ENCODE results near the gene C6orf58.
"Not testable (repeated sequence)": the region's sequence is repeated elsewhere in the genome, so short reads cannot be mapped to it uniquely, and the experiment has no call there.

C6orf58 gene

DNA sequence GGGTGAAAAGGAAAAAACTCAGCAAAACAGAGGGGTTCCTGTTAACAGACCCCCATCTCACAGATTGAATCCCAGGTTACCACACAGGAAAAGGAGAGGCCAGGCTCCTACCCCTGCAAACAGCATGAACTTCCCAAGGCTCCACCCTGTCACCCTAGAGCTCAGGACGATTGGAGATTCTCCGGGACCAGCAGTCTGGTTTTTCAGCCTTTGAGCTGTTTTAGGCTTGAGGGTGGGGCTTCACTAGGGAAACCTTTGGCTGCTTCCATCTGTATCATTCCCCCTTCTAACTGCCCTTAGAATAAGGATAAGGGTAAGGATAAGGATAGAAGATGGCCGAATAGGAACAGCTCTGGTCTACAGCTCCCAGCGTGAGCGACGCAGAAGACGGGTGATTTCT, 16.0 kb downstream of the C6orf58 start:
- no peak for DNase-seq

DNA sequence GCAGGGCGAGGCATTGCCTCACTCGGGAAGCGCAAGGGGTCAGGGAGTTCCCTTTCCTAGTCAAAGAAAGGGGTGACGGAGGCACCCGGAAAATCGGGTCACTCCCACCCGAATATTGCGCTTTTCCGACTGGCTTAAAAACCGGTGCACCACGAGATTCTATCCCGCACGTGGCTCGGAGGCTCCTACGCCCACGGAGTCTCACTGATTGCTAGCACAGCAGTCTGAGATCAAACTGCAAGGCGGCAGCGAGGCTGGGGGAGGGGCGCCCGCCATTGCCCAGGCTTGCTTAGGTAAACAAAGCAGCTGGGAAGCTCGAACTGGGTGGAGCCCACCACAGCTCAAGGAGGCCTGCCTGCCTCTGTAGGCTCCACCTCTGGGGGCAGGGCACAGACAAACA, 16.5 kb downstream of the C6orf58 start:
- DNase-seq, result not testable (repeated sequence)

DNA sequence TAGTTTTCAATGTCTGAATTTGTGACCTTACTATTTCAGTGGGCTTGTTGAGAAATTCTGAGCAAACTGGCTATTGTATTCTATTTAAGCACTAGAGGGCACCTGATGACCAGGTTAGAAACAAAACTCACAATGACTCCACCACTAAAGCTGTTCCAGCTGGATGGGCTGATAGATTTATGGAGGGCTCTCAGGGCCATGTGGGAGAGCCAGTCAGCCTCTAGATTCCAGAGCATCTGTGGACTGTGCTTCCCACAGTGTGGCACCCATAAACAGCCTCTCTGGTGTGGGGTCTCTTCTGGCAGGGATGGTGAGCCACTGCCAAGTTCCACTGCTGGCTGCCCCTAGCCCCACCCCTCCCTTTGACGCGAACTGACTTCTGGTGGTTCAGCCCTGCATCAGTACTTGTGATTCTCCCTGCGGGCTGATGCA, 29.2 kb downstream of the C6orf58 start:
- DNase-seq, result peak; percentile 57 to 65

DNA sequence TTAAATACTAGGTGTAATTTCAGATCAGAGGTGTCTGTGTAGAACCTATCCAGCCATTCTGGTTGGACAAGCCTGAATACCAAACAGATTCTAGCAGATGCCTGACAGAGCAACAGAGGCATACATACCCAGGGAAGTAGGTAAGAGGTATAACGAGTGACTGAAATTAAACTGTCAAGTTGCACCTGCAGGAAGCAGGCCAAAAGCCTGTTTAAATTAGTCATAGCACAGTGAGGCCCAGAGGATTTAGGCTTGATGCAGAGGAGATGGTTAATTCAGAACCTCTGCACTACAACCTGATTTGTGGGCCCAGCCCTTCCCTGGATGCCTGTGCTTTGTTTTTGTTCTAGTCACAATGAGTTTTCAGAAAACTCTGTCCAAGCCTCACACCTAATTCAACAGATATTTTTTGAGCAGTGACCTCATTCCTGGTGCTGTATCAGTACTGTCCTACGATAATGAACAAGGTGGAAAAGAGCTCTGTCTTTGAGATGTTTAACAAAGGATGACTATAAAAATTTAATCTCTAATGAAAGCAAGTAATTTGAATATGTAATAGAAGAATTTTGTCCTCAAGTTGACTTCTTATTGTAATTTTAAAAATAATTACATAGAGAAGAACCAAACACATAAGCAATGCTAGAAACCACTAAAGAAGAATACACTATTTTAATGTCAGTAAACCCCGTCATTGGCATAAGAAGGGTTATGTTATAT, 31.7 kb downstream of the C6orf58 start:
- DNase-seq, result no peak

DNA sequence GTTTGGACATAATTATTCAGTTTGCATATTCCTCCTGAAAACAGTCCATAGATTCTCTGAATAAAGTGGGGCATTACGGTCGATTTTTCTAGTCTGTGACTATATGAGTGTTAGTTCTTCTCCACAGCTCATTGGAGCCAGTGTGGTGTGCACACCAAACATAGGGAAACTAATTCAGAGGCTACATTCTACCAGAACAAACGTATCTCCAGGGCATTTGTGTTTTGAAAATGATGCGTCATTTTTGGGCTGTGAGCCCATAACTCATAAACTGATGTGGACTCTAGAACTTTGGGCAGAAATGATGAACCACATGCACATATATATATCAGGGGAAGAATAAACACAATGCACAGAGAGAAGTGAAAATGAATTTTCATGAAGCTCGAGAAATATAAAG, 41.8 kb downstream of the C6orf58 start:
- DNase-seq, result no peak

DNA sequence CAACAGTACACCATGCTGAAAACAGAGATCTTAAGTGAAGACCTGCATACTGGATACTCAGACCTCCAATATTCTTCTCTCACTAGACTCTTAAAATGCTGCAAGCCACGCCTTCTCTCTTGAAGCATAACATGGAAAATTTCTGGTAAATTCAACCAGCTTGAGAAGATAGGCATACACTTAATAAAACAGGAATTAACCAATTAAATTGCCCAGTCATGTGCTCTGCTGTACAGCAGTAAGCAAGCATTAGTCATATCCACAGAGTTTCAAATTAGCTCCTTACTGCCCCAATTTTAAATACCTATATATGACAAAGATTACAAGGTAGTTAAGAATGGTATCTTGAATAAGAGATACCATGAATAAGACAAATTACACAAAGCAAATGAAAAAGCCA, 53.8 kb downstream of the C6orf58 start:
- no peak for DNase-seq

DNA sequence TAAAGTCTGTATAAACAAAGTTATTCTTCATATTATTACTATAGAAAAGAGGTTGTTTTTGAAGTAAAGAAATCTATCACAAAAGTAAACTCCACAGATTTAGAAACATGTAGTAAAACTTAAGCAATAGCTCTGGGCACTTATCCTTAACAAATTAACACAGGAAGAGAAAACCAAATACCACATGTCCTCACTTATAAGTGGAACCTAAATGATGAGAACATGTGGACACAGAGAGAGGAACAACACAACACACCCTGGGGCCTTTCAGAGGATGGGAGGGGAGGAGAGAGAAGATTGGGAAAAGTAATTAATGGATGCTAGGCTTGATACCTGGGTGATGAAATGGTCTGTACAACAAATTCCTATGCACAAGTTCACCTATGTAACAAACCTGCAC, 57.2 kb downstream of the C6orf58 start:
- DNase-seq, result no peak

DNA sequence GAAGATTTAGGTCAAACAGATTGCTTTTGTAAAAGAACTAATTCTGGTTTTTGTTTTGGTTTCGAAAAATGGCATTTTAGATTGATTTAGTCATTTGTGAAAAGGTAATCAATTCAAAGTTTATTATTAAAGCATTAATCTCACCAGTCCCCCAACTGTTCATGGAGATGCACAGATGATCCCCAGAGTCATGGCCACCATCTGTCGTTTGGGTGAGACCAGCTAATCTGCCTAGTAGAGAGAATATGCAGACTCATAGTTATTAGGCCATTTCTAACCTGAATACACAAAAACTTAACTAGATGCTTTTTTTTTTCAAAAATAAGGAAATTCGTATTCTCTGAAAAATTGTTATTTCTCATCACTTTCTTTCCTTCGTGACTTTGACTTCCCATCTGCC, 58.1 kb downstream of the C6orf58 start:
- DNase-seq, result no peak

DNA sequence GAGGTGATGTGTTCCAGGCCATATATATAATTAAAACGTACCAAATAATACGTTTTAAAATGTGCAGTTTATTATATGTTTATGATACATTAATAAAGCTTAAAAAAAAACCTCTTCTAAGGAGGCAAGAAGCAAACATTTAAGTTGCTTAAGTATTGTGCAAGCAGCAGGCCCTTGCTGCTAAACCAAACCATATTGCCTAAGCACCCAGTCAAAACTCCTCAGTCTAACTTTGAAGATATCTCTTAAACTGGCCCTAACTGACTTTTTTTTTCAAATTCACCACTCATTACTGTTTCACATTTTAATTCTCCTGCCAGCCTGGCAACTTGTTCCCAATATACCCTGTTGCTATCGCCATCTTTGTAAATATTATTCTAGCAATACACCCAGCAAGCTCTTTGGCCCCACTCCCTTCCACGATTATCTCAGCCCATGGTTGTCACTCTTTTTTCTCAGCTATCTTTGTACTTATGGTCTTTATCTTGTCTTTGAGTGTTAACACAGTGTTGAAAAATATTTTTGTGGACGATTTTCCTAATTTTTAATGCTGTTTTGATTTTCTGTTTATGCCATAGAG, 60.9 kb downstream of the C6orf58 start:
- no peak for DNase-seq

Data from SHP77 (cell line).